Middle frontal gyrus (tissue), 1 donor: ENCODE data around the gene OTOF.

ENCODE experiments used
- DNase-seq: peaks from one replicate; pipeline ENCODE4 v3.0.0-alpha.2; 2015; ENCODE audit warnings: low spot score; ENCODE audit errors: extremely low spot score

The OTOF gene

DNA sequence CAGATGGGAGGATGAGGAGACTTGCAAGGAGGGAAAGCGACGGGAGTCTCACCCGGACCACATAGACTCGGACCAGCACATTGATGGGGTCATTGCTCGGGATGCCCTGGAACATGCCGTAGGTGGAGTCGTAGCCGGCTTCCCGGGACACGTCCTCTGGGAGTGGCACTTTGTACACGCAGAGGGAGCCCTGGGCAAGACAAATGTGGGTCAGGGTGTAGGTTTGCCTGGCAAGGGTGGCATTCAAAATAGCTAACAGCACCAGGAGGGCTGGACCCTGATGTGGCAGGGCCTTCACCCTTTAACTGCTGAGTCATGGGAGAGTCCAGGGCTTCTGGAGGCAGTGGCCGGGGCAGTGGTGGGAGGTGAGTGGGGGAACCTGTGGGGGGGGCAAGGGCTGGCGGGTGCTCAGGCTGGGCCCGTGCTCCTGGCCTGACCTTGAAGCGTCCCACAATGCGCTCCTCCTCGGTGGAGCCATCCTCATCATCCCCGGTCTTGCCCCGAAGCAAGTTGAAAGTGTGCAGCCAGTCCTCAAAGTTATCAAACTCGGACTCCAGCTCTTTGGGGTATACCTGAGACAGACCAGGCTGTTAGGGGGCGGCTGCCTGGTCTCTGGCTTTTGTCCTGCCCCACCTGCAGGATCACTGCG is 11.1 kb downstream of the OTOF start:
- DNase-seq: no peak

DNA sequence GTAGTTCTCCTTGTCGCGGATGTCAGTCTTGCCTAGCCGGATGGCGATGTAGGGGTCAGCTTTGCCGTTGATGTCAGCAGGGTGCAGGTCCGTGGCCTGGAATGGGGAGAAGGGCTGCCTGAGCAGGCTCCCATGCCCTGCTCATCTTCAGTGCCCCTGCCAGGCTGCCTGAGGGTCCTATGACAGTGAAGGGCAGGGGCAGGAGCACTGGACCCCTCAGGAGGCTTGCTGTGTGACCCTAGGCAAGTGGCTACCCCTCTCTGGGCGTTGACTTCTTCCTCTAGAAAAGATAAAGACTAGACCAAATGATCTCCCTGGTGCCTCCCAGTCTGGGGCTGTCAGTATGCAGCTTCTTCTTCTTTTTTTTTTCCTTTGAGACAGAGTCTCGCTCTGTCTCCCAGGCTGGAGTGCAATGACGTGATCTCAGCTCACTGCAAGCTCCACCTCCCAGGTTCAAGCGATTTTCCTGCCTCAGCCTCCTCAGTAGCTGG is 11.9 kb downstream of the OTOF start:
- DNase-seq: no peak

DNA sequence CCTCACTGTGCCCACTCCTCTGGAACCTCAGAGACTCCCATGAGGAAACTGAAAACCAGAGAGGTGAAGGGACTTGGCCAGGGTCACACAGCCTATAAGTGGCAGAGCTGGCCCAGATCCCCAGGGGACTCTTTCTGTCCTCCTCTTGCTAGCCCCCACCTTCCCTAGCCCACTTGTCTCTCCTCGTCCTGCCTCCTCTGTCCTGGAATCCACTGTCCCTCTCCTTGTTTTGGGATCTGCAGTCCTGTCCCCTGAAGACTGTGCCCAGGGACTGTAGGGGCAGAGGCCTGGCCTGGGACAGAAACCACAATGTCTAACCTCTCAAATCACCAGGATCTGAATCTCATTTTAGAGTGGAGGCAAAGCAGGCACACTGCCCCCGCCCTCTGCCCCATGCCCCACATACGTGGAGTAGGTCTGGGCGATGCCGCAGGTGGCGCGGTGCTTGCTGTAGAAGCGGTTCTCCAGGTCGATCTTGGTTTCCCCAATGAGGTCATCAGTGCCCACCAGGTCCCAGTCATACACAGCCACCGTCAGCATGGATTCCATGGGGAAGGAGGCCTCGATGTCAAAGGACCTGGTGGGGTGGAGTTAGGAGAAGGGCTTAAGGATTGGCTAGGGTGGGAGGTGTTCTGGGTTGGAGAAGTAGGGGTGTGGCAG is 12.5 kb downstream of the OTOF start:
- DNase-seq: no peak

DNA sequence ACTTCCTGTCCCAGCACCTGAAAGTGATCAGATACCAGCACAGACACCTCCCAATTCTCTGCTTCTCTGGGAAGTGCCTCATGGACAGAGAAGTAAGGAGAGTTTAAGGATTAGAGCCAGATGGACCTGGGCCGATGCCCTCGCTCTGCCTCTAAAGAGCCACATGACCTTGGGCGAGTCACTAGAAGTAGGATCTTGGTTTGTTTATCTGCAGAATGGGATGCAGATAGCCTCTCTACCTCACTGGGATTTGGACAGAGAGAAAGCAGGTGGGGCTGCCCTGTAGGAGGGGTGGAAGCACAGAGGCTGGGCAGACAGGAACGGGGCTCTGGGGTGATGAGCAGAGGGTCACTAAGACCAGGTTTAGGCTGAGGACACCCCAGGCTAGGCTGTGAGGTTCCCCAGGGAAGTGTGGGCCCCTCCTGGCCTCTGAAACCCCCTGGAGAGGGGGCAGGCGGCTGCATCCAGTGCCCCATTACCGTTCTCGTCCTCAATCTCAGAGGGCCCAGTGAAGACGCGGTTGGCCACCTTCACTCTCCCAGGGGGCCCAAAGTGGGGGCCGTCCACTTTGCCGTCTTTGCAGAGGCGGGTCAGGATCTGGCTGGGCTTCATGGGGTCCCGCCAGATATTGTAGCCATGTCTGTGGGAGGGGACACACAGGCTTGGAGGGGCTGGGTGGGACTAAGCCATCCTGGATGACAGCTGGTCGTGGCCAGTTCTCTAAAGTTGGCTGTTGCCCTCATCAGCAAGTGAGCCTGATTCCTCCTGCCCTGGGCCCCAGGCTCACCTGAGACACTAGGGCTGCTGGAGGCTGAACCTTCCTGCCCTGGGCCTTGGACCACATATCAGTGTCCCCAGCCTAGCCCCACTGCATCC is 13.3 kb downstream of the OTOF start:
- no peak for DNase-seq

GRCh38 chr2:26463244-26464192 is 14.4 kb downstream of the OTOF start:
- no peak for DNase-seq

GRCh38 chr2:26462511-26463243 is 15.2 kb downstream of the OTOF start:
- DNase-seq: no peak

DNA sequence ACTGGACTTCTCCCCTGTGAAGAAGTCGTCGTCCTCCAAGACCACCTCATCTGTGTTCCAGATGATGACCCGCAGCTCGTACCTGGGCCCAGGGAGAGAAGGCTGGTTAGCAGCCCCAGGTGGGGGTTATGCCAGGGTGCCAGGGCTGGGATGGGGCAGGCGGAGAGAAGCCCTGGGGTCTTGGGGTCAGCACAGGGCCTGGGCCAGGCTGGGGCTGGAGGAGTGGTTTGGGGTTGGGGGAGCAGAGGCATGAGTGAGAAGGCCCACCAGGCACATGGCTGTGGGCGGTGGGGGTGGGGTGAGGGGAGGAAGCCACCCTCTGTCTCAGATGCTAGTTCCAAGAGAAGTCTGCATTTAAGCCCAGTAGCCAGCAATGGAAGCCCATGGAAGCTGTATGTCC is 15.8 kb downstream of the OTOF start:
- DNase-seq: no peak

DNA sequence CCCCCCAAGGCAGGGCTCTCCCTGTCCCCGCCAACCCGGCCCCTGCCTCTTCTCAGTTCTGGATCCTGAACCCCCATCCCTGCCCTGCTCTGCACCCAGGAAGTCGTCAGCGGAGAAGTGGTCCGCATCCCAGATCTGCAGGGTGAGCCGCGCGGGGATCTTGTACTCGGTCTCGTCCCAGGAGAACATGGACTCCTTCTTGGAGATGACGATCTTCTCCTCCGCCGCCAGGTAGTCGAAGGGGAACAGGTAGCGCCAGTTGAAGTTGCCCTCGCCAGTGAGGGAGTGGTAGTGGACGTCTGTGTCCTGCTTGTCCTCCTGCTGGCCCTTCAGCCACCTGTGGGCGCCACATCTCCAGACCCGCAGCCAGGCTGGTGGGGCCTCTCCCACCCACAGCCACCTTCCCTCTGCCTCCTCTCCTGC is 16.3 kb downstream of the OTOF start:
- DNase-seq: no peak

DNA sequence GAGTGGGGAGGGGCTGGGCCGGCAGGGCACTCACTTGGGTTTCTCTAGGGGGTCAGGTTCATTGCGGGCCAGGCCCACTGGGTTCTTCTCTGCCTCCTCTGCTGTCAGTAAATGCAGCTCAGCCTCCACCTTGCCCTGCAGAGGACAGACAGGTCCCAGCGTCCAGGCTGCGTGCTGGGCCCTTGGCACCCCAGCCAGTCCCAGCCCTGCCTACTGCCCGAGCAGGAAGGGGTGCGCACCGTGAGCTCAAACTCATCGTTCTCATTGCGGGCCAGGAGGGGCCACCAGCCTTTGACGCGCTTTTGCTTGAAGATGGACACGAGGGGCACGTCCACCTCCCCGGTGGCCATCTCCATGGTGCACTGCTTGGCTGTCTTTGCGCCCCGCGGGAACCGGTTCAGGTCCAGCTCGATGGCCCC is 17.3 kb downstream of the OTOF start:
- no peak for DNase-seq

DNA sequence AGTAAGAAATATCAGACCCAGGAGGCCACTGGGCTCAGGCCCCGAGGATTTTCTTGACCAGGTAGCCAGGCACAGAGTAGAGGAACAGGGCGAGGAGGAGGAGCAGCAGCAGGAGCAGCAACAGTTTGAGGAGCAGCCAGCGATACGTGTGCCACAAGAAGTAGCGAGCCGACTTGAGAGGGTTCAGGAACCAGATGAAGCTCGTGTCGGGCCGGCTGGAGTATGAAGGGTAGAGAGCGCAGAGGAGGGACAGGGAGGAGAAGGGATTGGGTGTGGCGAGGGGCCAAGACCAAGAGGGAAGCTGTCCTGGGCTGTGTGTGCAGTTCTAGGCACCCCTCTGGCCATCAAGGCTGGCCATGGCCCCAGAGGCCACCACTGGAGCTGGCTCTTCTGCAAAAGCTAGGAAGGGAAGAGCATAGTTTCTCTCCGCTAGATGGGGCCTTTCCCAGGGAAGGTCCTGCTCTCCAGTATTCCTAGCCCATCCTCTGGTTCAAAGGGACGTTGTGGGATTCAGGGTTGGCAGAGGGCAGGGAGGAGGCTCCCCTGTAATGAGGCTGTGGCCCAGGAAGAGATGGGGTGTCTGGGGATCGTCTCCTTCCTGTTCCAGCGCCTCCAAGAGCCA is 17.8 kb downstream of the OTOF start:
- DNase-seq: no peak

DNA sequence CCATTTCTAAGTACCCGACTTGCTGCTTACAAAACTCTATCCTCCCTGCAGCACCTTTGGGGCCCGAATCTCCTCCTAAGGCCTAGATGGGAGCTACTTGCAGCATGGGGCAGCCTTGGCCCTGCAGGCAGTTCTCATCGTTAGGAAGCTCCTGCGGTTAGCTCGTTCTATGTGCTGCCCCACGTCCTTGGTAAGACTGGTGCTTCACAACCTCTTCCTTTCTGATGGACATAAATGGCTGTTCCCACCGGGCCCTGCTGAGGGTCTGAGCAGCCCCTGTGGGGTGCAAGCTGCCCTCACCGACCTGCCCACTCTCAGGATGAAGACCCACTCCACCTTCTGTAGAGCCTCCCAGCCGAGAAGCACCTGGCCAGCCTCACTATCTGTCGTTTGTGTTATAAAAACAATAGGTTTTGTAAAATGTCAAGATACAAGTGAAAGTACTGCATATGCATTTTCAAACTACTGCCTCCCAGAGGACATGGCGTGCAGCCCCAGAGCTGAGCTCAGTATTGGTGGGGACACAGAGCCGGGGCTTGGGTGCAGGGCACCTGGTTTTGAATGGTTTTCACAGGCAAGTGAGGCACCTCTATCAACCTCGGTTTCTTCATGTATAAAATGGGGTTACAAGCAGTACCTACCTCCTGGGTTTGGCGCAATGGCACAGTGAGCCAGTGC is 19.4 kb downstream of the OTOF start:
- no peak for DNase-seq

DNA sequence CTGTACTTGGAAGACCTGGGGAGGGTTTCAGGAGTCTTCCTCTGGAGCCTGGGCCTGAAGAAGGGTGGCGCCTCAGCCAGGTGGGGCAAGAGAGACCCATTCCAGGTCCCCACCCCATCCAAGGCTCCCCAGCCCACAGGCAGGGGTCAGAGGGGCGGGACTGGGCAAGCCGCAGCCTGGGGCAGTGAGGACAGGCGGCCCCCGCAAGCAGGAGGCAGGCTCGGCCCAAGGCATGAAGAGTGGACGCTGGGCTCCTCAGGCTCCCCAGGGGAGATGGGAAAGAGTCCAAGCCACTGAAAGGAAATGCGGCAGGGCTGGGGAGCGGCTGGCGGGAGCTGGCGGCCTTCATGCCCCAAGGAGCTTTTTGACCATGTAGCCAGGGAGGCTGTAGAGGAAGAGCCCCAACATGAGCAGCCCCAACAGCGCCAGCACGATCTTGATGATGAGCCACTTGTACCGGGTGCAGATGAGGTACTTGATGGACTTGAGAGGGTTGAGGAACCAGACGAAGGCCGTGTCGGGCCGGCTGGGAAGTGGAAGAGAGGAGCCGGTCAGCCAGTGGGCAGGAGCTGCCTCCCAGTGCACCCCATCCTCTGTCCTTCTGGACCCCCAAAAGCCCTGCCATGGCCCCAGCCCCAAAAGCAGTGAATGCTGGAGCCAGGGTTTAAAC is 20.1 kb downstream of the OTOF start:
- no peak for DNase-seq

GRCh38 chr2:26457251-26457666 is 20.7 kb downstream of the OTOF start:
- no peak for DNase-seq

DNA sequence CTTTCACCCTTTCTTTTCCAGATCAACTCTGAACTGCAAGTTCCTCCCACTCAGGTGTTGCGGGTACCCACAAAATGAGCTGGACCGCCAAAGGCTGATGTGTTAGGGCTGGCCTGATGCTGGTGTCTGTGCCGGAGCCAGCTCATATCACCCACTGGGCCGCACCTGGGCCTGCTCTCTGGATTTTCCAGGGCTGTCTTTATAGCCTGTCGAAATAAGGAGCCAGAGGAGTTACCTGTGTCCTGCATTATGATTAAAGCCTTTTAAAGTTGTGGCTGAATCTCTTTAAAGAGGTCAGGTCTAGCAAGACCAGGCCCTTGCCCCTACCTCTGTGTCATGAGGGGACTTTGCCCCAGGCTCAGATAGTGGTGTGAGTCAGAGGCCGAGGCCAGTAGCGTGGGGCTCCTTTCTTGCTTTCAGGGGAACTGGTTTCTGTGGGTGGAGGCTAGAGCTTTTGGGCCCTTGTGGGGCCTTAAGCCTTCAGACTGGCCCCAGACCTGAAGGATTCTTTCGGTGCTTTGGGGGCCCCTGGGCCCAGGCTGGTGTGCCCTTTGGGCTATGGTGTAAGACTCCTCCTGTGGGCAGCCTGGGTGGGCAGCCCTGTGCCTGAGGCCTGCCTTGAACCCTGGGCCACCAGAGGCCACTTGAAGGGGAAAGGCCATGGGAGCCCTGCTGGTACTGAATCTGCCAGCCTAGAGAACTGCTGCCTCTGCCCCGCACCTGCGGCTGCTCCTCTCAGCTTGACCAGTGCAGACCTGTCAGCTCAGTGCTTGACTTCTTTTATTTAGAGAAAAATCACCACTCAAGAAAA is 21.3 kb downstream of the OTOF start:
- no peak for DNase-seq

DNA sequence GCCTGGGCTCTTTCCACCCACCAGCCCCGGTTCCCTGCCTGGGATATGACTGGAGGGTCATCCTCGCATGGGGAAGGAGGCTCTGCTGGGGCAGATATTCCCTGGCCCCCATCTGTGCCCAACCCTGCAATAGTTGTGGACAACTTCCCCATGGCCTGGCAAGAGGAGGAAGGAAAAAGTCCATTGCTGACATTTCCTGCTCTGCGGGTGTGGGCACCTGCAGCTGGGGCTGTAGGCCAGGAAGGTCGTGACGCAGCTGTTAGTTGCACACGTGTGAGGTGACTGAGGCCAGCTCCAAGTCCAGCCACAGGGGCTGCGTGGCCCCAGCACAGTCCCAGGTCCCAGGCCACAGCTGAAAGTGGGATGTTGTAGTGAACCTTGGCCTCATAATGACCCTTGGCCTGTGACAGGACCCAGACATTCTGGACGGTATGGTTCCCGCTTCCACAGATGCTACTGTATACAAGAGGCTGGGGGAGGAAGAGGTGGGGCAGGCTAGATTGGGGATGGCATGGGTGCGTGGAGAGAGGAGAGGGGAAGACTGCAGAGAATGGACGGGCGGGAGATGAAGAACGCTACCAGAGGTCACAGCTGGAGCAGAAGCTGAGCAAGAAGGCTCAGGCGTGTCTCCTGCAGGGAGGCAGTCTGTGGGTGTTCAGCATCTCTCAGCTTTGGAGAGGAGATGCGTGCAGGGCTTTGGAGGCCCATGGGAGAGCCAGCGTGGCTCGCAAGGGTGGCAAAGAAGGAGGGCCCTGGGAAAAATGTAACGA is 22.1 kb downstream of the OTOF start:
- DNase-seq: no peak

DNA sequence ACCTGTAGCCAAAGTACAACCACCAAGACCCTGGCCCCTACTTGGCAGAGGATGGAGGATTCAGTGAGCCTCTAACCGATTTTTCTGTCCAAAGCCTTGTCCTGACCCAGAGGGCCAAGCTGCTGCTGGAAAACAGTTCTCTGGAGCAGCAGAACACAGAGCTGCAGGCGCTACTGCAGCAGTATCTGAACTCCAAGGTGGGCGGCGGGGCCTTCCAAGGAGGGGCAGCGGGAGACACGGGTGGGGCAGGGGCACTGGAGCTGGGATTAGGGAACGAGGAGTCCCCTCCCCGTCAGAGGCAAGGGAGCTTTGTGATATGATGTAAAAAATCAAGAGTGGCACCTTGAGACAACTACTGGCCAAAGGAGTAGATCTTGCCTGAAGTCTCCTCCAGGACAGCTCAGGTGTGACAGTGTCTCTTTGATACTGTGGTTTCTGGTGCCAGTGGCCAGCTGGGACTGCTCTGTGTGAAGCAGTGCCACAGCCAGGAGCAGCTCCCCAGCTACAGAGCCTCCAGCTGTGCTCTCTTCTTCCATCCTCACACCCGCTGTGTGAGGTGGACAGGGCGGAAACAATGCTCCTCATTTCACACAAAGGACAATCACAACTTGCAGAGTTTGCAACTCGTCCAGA is 22.8 kb downstream of the OTOF start:
- no peak for DNase-seq

GRCh38 chr2:26454561-26455001 is 23.3 kb downstream of the OTOF start:
- no peak for DNase-seq
